Activated CD4-positive, alpha-beta T cell treated with anti-CD3 and anti-CD28 coated beads for 48 hours (primary cell): ENCODE results near the gene PEDS1.
A peak's percentile ranks its signal among the peaks of the same experiment; 100 is the strongest.
"Not testable (repeated sequence)": the region's sequence is repeated elsewhere in the genome, so short reads cannot be mapped to it uniquely, and the experiment has no call there.

Source experiments
- DNase-seq: peaks from one replicate; pipeline ENCODE4 v3.0.0-alpha.2; 2020

The PEDS1 gene

DNA sequence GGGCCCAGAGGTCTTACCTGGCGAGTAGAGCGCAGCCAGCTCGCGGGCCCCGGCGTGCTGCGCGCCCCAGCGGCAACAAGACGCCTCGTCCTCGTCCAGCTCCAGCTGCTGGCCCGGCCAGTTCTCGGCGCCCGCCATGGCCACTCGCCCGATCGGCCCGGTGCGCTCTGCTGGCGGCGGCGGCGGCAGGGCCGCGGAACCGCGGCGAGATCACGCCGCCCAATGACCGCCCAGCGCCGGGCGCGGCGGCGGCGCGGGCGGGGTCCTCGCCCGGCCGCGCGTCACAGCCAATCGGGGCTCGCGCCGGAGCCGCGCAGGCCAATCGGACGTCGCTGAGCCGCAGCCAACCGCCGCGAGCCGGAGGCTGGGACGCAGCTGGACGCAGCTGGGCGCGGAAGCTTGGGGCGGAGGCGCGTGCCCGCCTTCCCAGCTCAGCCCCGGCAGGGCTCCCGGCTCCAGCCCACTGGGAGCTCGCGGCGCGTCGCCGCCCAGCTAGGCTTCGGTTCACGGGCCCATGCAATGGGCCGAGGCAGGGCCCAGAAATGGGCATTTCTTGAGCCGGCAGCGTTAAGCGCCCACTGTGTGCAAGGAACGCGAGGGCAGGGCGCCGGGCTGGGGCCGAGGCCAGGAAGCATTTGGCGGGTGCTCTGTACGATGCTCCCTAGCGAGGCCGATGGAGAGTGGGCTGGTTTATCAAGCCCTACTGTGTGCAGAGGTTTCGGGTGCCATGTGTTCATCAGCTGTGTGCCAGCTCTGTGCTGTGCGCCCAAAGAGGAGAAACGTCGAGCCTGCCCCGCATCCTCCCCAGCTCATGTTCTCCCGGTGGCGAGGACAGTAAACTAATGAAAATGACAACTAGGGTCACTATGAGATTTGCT, at the start of gene PEDS1:
TSS of gene PEDS1 (minus strand) at position 224 of the 878 bp plus-strand sequence. CDS start at position 138, 86 bp downstream.
- DNase-seq = peak; percentile 87

DNA sequence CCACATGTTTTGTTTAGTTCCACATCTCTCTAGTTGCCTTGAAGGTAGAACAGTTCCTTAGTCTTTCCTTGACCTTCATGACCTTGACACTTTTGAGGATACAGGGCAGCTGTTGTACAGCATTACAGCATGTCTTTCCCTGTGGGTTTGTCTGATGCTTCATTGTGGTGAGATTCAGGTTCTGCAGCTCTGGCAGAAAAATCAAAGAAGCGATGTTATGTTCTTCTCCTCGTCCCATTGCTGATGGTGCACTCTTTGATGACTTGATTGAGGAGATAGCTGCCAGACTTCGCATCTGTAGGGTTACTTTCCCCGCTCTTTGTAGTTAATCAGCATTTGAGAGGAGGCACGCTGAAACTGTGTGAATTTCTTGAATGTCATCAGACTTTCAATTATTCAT, 49.2 kb upstream of the PEDS1 start:
- no peak for DNase-seq

DNA sequence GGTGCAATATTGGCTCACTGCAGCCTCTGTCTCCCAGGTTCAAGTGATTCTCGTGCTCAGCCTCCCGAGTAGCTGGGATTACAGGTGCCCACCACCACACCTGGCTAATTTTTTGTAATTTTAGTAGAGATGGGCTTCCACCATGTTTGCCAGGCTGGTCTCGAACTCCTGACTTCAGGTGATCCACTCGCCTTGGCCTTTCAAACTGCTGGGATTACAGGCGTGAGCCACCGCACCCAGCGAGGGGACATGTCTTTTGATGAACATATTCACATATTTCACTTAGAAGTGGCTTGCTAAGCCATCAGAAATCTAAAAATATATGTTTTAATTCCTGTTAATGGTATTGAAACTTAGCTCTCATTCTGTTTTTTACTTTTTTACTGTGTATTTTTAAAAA, 48.2 kb upstream of the PEDS1 start:
- DNase-seq = not testable (repeated sequence)

DNA sequence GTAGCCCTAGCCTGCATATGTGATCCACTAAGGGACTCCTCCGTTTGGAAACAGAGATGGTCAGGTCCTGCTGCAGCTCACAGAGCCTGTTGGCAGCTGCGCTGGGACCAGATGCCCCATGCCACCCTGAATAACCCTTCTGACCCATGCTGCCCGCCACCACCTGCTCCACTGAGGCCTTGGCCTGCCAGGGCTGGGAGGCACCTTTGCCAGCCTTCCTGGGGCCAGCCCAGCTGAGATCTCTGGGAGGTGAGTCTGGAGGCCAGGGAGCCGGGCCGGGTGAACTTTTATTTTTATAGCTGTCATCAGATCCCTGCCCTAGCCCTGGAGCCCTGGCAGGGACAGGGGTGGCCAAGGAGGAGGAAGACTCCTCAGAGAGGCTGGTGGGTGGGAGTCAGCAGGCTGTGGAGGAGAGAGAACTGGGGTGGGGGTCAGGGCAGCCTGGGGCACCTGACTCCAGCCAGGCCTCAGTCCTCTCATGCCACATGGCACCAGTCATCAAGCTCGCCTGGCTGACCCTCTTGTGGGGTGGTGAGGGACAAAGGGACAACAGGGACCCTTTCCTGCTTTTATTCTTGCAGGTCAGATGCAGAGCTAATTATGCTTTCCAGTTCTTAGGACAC, 47.1 kb upstream of the PEDS1 start:
- DNase-seq = no peak

DNA sequence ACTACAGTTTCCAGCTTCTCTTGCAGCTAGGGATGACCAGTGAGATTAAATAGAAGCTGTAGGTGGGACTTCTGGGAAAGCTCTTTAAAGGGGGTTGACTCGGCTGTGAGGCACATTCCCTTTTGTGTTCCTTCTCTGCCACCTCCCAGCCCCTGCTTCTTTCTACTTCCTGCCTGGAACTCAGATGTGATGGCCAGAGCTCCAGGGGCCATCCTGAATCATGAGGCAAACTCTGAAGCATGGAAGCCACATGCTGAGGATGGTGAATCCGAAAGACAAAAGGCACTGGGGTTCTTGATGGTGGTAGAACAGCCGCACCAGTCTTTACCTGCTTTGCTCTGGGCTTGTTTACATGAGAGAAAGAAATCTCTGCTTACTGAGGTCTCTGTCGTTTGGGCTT, 46.2 kb upstream of the PEDS1 start:
- no peak for DNase-seq

DNA sequence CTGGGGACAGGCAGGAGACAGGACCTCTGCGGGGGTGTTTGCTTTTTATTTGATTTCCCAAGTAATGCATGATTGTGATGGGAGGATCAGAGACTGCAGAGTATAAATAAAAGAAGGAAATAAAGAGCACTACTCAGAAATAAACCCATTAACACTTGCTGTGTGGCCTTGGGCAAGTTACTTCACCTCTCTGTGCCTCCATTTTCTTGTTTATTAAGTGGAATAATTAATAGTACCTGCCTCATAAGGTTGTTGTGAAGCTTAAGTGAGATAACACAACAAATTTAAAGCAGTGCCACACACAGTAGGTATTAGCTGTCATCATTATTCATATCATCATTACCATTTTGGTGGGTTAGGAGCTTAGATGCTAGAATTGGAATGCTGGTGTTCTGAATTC, 45.2 kb upstream of the PEDS1 start:
- no peak for DNase-seq

DNA sequence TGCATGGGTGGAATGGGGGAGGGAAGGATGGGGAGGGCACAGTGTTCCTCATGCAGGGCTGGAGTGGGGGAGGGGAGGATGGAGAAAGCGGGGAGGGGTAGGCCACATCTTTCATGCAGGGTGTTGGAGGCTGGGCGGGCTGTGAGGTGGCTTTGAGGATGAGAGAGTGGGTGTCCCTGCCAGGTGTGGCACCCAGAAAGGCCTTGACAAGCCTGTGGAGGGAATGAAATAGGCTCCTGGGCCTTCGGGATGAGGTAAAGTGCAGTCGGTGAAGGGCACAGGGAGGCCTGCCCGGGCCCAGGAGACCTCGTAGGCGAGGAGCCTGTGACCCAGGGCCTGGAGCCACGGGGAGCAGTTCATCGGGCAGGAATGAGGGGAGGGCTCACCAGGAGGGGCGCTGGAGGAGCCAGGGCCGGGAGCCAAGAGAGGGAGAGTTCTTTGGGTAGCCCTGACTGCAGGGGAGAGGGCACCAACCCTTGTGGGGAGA, 44.7 kb upstream of the PEDS1 start:
- no peak for DNase-seq

DNA sequence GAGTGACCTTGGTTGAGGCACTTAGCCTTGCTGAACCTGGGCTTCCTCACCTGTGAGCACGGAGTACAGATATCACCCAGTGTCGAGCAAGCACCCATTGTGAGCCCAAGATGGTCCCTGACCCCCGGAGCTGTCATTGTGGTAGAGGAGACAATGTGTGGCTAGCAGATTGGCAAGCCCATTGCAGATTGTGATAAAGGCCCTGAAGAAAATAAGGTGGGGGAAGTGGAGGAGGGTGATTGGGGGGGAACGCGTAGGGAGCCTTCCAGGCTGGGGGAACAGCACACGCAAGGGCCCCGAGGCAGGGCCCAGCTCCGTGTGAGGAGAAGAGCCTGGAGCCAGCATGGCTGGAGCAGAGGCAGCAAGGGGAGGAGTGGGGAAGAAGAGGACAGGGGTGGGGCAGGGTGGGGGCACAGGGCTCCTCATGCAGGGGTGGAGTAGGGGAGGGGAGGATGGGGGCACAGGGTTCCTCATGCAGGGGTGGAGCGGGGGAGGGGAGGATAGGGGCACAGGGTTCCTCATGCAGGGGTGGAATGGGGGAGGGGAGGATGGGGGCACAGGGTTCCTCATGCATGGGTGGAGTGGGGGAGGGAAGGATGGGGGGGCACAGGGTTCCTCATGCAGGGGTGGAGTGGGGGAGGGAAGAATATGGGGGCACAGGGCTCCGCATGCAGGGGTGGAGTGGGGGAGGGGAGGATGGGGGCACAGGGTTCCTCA, 44.1 kb upstream of the PEDS1 start:
- DNase-seq = no peak

DNA sequence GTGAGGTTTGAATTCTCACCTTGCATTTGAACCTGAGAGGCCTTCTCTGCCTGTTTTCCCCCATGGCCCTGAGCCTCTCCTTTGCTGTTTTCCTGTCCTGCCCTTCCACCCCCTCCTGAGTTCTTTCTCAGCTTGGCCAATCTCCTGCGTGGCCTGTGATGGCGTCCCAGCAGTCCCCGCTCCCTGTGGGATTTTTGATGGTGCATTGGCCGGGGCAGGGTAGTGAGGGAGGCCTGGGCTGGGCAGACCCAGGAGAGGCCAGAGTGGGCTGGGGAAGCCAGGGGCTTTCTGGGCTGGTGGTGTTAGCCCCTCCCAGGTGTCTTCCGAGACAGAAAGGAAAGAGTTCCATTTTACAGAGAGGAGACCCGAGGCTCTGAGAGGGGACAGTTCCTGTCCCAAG, 43.4 kb upstream of the PEDS1 start:
- no peak for DNase-seq

DNA sequence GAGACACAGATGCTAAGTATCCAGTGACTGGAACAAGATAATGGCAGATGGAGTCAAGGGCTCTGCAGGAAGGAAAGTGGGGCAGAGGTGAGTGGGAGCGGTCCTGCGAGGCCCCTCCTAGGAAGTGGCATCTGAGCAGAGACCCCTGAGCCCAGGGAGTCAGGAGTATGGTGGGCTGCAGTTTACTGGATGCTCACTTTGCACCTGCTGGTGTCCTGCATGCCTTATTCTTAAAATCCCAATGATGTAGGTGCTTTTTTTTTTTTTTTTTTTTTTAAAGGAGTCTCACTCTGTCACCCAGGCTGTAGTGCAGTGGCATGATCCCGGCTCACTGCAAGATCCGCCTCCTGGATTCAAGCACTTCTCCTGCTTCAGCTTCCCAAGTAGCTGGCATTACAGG, 42.7 kb upstream of the PEDS1 start:
- DNase-seq = no peak

DNA sequence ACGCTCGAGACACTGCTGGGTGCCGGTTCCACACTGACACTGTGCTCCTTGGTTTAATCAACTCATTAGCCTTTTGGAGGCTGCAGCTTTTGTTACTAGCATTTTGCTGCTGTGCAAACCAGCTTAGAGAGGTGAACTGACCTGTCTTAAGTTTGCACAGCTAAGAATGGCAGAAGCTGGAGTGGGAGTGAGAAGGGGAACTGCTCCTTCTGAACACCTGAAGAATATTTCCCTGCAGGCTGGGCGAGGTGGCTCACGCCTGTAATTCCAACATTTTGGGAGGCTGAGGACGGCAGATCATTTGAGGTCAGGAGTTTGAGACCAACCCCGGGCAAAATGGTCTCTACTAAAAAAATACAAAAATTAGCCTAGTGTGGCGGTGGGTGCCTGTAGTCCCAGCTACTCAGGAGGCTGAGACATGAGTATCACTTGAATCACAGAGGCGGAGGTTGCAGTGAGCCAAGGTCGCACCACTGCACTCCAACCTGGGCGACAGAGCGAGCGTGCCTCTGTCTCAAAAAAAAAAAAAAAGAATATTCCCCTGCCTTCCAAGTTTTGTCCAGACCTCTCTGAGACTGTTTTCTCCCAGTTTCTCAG, 42.1 kb upstream of the PEDS1 start:
- no peak for DNase-seq

DNA sequence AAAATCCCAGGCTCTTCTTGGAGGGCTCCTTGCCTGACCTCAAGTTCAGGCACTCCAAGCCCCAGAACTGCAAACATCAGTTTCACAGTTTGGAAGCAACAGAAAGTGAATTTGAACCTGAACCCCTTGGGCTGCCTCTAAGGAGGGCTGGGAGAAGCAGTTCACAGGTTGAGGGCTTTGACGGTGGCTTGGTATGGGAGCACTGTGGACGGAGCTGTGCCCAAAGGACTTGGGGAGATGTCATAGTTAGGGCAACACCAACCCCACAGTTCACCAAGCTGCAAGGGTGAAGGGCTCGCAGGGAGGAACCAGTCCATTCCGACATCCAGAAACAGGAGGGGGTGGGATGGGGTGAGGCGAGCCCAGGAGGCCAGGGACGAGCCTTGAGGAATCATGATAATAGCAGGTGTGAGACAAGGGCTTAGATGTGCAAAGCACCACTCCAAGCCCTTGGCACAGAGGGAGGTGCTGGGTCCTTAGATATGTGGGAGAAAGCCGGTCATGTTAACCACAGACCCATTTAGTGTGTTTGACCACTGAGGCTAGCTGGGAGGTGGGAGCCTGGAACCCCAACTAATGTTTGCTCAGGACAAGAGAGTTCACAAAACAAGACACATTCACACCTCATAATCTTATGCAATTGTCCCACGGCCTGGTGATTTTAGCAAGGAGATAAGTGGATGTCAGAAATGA, 41.5 kb upstream of the PEDS1 start:
- DNase-seq = no peak

DNA sequence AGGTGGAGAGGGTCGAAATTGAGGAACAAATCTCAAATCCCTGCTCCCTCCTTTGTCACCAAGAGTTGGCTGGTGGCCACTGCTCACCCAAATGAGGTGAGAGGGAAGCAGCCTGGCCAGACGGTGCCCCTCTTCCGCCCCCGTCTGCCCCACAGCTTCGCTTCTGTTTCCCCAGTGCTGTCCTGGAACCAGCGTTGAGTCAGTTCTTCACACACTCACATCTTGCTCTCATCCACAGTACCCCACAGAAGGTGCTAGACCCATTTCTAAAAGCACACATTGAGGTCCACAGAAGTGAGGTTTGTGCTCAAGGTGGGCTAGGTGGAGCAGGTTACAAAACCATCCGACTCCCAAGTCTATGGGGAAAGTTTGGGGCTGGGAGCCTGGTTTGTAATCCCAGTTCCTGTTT, 40.9 kb upstream of the PEDS1 start:
- no peak for DNase-seq

DNA sequence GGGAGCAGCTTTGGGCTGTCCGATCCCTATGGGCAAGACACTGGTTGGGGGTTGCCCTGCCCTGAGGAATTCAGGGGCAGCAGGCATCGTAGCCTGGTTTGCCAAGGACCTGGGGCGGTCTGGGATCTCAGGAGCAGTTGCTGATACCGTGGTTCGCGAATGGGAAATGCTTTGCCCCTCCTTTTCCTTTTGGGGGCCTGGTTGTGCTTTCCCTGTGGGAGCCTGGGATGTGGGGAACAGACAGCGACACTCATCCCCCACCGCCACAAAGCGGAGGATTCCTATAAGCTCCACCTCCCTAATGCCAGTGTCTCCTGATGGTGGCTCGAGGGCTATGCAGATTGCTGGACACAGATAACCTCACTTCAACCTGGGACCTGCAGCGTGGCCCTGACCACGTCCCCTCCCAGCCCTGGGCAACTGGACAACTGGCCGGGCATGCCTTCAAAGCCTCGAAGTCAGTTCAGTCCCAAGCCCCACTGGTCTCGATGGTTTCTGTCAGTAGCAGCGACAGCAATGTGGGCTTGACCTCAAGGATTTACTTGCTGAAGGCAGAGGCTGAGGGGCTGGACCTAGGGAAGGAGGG, 40.4 kb upstream of the PEDS1 start:
- DNase-seq = no peak

DNA sequence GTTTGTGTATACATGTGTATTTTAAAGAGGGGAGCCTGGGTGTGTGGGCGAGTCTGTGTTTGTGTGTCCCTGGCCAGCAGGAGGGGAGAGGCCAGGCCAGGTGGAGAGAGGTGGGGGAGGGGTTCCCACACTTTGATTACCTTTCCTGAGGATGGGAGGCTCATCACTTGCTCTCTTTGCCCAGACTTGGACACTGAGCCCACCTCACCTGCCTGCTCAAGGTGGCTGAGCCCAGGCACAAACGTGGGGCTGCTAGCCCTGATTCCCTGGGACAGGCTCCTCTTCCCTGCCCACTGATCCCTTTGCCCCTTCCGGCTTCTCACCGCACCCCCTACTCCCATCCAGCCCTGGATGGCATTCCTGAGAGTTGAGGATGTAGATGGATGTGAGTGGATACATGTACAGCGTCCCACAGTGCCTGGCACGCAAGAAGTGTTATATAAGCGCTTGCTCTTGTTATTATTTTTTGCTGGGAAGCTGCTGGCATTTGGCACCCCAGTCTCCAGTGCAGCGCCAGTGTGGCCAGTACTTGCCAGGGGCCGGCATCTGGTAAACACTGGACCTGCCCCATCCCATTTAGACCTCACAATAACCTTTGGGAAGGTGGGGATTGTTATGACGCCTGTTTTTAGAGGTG, 39.8 kb upstream of the PEDS1 start:
- DNase-seq = no peak

DNA sequence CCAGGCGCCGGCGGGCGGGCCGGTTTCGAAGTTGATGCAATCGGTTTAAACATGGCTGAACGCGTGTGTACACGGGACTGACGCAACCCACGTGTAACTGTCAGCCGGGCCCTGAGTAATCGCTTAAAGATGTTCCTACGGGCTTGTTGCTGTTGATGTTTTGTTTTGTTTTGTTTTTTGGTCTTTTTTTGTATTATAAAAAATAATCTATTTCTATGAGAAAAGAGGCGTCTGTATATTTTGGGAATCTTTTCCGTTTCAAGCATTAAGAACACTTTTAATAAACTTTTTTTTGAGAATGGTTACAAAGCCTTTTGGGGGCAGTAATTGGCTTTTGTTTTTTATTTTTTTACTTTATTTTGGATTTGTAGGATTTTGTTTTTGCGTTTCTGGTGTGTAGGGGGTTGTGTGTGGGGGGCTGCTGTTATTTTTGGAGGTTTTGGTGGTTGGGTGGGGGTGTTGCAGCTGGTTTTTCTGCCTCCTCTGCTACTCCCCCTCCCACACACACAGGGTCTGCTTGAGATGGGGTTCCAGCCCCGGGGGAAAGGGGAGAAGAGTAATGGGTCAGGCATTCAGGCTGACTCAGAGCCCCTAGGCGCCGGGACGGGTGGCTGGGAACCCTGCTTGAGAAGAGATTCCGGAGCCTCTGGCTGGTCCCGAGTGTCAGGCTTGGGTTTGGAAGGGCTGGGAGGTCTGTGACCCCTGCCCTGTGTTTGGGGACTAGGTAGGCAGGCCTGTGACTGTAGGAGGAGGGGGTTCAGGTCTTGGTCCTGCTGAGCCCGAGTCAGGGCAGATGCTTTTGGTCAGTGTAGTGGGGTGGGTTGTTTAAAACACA, 39.1 kb upstream of the PEDS1 start:
- DNase-seq = peak; percentile 91

DNA sequence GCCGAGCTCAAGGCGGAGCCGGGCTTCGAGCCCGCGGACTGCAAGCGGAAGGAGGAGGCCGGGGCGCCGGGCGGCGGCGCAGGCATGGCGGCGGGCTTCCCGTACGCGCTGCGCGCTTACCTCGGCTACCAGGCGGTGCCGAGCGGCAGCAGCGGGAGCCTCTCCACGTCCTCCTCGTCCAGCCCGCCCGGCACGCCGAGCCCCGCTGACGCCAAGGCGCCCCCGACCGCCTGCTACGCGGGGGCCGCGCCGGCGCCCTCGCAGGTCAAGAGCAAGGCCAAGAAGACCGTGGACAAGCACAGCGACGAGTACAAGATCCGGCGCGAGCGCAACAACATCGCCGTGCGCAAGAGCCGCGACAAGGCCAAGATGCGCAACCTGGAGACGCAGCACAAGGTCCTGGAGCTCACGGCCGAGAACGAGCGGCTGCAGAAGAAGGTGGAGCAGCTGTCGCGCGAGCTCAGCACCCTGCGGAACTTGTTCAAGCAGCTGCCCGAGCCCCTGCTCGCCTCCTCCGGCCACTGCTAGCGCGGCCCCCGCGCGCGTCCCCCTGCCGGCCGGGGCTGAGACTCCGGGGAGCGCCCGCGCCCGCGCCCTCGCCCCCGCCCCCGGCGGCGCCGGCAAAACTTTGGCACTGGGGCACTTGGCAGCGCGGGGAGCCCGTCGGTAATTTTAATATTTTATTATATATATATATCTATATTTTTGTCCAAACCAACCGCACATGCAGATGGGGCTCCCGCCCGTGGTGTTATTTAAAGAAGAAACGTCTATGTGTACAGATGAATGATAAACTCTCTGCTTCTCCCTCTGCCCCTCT, 38.2 kb upstream of the PEDS1 start:
- DNase-seq = peak; percentile 66

DNA sequence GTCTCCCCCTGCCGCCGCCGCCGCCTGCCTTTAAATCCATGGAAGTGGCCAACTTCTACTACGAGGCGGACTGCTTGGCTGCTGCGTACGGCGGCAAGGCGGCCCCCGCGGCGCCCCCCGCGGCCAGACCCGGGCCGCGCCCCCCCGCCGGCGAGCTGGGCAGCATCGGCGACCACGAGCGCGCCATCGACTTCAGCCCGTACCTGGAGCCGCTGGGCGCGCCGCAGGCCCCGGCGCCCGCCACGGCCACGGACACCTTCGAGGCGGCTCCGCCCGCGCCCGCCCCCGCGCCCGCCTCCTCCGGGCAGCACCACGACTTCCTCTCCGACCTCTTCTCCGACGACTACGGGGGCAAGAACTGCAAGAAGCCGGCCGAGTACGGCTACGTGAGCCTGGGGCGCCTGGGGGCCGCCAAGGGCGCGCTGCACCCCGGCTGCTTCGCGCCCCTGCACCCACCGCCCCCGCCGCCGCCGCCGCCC, 37.6 kb upstream of the PEDS1 start:
- peak; percentile 68 for DNase-seq

DNA sequence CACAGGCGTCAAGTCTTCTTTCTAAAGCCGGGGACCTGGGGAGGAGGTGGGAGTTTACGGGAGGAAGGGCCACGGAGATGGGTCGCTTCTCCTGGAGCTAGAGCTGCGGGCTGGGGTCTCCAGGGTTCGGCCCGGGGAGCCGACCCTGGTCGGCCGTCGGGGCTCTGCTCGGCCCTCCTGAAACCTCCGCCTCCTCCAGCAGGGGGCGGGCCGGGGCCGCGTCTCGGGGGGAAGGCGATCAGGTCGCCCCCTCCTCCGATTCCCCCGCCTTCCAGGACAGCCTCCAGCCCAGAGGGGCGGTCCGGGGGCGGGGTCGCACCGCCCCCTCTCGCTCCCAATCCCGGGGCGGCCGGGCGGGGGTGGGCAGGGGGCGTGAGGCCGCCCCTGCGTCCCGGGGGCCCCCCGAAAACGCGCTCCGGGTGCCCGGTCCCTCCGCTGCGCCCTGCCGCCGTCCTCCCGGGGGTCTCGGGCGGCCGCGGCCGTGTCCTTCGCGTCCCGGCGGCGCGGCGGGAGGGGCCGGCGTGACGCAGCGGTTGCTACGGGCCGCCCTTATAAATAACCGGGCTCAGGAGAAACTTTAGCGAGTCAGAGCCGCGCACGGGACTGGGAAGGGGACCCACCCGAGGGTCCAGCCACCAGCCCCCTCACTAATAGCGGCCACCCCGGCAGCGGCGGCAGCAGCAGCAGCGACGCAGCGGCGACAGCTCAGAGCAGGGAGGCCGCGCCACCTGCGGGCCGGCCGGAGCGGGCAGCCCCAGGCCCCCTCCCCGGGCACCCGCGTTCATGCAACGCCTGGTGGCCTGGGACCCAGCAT, 36.9 kb upstream of the PEDS1 start, which contains the start of gene CEBPB:
TSS of gene CEBPB (plus strand) at position 580 of the 814 bp plus-strand sequence. CDS start at position 784, 204 bp downstream.
- peak; percentile 89 for DNase-seq
